ENCODE data around the gene TSPAN15.

TSPAN15 gene

GRCh38 chr10:69438536-69439349, 12.5 kb upstream of the TSPAN15 start:
- TF ChIP-seq, protein P1, sequence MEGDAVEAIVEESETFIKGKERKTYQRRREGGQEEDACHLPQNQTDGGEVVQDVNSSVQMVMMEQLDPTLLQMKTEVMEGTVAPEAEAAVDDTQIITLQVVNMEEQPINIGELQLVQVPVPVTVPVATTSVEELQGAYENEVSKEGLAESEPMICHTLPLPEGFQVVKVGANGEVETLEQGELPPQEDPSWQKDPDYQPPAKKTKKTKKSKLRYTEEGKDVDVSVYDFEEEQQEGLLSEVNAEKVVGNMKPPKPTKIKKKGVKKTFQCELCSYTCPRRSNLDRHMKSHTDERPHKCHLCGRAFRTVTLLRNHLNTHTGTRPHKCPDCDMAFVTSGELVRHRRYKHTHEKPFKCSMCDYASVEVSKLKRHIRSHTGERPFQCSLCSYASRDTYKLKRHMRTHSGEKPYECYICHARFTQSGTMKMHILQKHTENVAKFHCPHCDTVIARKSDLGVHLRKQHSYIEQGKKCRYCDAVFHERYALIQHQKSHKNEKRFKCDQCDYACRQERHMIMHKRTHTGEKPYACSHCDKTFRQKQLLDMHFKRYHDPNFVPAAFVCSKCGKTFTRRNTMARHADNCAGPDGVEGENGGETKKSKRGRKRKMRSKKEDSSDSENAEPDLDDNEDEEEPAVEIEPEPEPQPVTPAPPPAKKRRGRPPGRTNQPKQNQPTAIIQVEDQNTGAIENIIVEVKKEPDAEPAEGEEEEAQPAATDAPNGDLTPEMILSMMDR (IDR thresholded peaks at IDR 0.05; ENCODE audit: extremely low read depth, missing control alignments) = no peak

GRCh38 chr10:69439350-69439739, 11.9 kb upstream of the TSPAN15 start:
- DNase-seq (ENCODE audit: low spot score) = no peak
- TF ChIP-seq, protein P1 (IDR thresholded peaks at IDR 0.05; ENCODE audit: extremely low read depth, missing control alignments) = no peak

More at GRCh38 chr10:69438536-69439349, 12.5 kb upstream of the TSPAN15 start:
- no peak for DNase-seq (ENCODE audit: low spot score)

- no peak for DNase-seq (ENCODE audit: low spot score)
- TF ChIP-seq, protein P1 (IDR thresholded peaks at IDR 0.05; ENCODE audit: extremely low read depth, missing control alignments) = no peak
Observed at GRCh38 chr10:69439813-69440506, 11.3 kb upstream of the TSPAN15 start.

GRCh38 chr10:69443354-69443753, 7.9 kb upstream of the TSPAN15 start:
- no peak for DNase-seq (ENCODE audit: low spot score)
- TF ChIP-seq, protein P1 (IDR thresholded peaks at IDR 0.05; ENCODE audit: extremely low read depth, missing control alignments) = no peak

GRCh38 chr10:69445041-69445440, 6.2 kb upstream of the TSPAN15 start:
- TF ChIP-seq, protein P1 (IDR thresholded peaks at IDR 0.05; ENCODE audit: extremely low read depth, missing control alignments) = no peak
- no peak for DNase-seq (ENCODE audit: low spot score)

GRCh38 chr10:69446229-69446628, 5.0 kb upstream of the TSPAN15 start:
- DNase-seq (ENCODE audit: low spot score) = no peak
- TF ChIP-seq, protein P1 (IDR thresholded peaks at IDR 0.05; ENCODE audit: extremely low read depth, missing control alignments) = no peak

DNA sequence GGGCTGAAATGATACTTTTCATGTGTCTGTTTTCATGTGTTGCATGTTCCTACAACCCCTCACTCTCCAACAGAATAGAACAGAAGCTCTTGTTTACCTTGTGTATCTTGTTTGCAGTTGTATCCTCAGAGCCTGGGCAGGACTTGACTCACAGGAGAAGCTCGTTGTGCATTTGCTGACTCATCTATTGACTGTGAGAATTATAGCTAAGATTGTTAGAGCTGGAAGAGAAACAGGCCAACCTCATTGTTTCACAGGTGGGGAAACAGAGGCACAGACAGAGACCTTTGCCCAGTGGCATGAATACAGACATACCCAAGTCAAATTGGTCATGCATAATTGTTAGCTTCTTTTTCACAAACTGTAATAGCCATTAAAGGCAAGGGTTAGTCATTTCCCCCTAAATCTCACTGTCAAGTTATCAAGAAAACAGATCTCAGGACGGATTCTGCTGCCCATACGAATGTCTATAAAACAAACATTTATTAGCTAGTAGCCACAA, 4.6 kb upstream of the TSPAN15 start:
- no peak for DNase-seq (ENCODE audit: low spot score)
- TF ChIP-seq, protein P1 (IDR thresholded peaks at IDR 0.05; ENCODE audit: extremely low read depth, missing control alignments) = no peak
